Peyer's patch (tissue), 4 donors: Measurements from ENCODE around the gene CREB3L4. TPM values are rescaled to one million over a fixed set of nuclear protein-coding genes. Genes with fewer than 3 reads are reported as not detected.
"Not testable (repeated sequence)": the region's sequence is repeated elsewhere in the genome, so short reads cannot be mapped to it uniquely, and the experiment has no call there.

Experiments used
- DNase-seq, 3 donors: peaks; one replicate each; pipeline ENCODE4 v3.0.0-alpha.2; 2017 to 2019
- H3K27ac ChIP-seq, 4 donors: fragments of 200-600 bp; sonication (generic); one replicate each; pipeline ENCODE4 v1.5.1; 2016 to 2019
- H3K27me3 ChIP-seq, 2 donors: fragments of 200-600 bp; sonication (generic); one replicate each; pipeline ENCODE4 v1.5.1; 2019
- H3K36me3 ChIP-seq, 3 donors: fragments of 200-600 bp; sonication (generic); one replicate each; pipeline ENCODE4 v1.5.1; 2016 to 2019
- H3K4me1 ChIP-seq, 4 donors: fragments of 200-600 bp; sonication (generic); one replicate each; pipeline ENCODE4 v1.5.1; 2016 to 2019
- H3K4me3 ChIP-seq, 4 donors: fragments of 200-600 bp; sonication (generic); 1 replicate in 3 of 4; 2 replicates in 1 of 4; pipeline ENCODE4 v1.5.1; 2016 to 2019; ENCODE audit warnings: mild to moderate bottlenecking in 1 of 4
- H3K9me3 ChIP-seq, 4 donors: fragments of 200-600 bp; sonication (generic); one replicate each; pipeline ENCODE4 v1.5.1; 2016 to 2019; ENCODE audit warnings: mild to moderate bottlenecking in 1 of 4
- POLR2A ChIP-seq, 2 donors: fragments of 450-650 bp; IDR thresholded peaks; one replicate each; pipeline ENCODE4 v1.5.1; 2017; ENCODE audit warnings: antibody characterized with exemption in 2 of 2, mild to moderate bottlenecking in 2 of 2, moderate library complexity in 2 of 2
- total RNA-seq, 4 donors: library from RNA; depleted of rRNA; stranded (reverse); fragments of >200 nt; gene quantifications; one replicate each; pipeline ENCODE4 v1.1.0, GENCODE V29; 2016
- TF ChIP-seq, protein P1 (sequence below), 6 experiments: fragments of 450-650 bp in 4 of 6; fragments of 200-600 bp in 2 of 6; sonication (generic) in 1 of 6; IDR thresholded peaks; one replicate each; pipeline ENCODE4 v1.5.1; 2017 to 2019; ENCODE audit warnings: antibody characterized with exemption in 6 of 6, mild to moderate bottlenecking in 3 of 6, moderate library complexity in 1 of 6

The CREB3L4 gene
- total RNA-seq, 4 donors from 2014 or later = 14.5 to 21.6 (median 16.6) TPM

DNA sequence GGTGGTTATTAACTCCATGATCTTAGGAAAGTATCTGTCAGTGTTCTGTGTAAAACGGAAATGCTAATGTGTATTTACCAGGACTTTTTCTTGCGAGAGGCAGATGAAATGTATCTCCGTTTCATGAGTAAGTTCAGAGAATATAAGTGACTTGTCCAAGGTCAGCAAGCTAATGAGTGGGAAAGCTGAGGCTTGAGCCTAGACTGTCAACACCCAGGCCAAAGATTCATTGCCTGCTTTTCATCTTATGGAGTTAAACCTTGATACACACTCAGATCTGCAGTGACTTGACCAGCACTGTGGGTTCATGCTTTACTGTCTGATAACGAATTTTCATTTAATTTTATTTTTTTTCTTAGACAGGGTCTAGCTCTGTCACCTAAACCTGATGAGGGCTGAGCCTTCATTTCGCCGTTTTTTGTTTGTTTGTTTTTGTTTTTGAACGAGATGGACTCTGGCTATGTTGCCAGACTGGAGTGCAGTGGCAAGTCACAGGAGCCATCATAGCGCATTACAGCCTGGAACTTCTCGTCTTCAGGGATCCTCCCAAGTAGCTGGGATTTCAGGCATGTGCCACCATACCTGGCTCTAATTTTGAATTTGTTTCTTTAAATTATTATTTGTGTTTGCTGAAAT, 10.7 kb downstream of the CREB3L4 start:
- TF ChIP-seq POLR2A (IDR thresholded peaks at IDR 0.05) = no peak
- TF ChIP-seq, protein P1, sequence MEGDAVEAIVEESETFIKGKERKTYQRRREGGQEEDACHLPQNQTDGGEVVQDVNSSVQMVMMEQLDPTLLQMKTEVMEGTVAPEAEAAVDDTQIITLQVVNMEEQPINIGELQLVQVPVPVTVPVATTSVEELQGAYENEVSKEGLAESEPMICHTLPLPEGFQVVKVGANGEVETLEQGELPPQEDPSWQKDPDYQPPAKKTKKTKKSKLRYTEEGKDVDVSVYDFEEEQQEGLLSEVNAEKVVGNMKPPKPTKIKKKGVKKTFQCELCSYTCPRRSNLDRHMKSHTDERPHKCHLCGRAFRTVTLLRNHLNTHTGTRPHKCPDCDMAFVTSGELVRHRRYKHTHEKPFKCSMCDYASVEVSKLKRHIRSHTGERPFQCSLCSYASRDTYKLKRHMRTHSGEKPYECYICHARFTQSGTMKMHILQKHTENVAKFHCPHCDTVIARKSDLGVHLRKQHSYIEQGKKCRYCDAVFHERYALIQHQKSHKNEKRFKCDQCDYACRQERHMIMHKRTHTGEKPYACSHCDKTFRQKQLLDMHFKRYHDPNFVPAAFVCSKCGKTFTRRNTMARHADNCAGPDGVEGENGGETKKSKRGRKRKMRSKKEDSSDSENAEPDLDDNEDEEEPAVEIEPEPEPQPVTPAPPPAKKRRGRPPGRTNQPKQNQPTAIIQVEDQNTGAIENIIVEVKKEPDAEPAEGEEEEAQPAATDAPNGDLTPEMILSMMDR (IDR thresholded peaks at IDR 0.05) = no peak
- H3K36me3 ChIP-seq = peaks cover 0 to 12% (median 0%) of the 10 kb centered on the region in 3 donors
- H3K27me3 ChIP-seq = no peaks in the 10 kb centered on the region
- H3K9me3 ChIP-seq = no peaks in the 10 kb centered on the region
- no peak for DNase-seq
- peaks cover 0 to 19% (median 6%) of the 10 kb centered on the region in 4 donors for H3K4me1 ChIP-seq
- H3K27ac ChIP-seq = peak overlapping the region; percentile 89 to 96 (median 92)
- peak overlapping the region; percentile 90 to 97 (median 92) for H3K4me3 ChIP-seq

- DNase-seq, H3K27ac ChIP-seq, H3K9me3 ChIP-seq, H3K27me3 ChIP-seq, H3K4me3 ChIP-seq: not testable (repeated sequence)
- Histone ChIP-seq H3K4me1 (peaks cover 0 to 19% (median 6%) of the 10 kb centered on the region in 4 donors), H3K36me3 (peaks cover 0 to 10% (median 0%) of the 10 kb centered on the region in 3 donors)
Observed at GRCh38 chr1:153979091-153979490, 11.4 kb downstream of the CREB3L4 start.

DNA sequence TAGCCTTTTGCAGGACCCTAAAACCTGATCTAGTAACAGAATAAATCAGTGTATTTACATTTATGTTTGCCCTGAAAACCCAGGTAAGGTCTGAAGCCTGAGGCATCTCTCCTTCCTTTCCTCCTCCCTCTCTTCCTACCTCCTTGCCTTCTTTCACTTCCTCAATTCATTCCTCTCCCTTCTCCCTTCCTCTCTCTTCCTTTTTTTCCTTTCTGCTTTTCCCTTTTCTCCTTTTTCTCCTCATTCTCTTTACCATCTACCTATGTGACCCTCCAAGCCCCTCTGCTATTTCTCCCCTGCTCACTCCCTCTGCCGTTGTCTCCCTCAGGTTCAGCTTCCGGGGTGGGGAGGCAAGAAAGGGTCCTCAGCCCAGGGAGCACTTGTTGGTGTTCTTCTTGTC, 14.0 kb downstream of the CREB3L4 start:
- H3K27ac ChIP-seq, H3K27me3 ChIP-seq, H3K4me3 ChIP-seq, DNase-seq, H3K36me3 ChIP-seq, H3K9me3 ChIP-seq: not testable (repeated sequence)
- peaks cover 0 to 24% (median 2%) of the 10 kb centered on the region in 4 donors for H3K4me1 ChIP-seq

DNA sequence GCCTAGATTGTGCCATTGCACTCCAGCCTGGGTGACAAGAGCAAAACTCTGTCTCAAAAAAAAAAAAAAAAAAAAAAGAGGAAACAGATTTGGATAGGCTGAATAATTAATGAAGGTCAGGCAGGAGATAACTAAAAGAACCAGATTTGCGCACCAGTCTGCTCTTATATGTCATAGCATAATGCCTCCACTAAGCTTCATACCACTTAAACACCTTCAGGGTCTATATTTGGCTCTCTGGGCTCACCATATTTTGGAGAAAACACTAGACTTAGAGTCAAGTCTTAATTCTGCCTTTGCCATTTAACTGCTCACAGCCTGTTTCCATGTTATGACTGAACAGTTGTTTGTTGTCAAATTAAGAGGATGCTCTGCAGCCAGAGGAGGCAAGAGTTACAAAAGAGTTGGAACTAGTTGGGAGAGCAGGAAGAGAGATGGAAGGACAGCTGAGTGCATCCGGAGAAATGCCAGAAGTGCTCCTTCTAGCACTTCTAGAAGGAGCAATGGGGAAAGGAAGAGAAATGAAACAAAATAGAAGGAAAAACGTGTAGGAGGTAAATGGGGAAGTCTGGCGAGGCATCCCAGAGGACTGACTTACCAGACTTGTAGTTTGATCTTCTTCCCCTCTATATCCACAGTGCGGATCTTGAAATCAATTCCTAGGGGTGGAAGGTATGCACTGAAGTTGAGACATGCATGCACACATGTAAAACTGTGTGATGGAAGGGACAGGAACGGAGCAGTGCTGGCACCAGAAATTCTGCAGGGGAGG, 16.6 kb downstream of the CREB3L4 start:
- no peak overlapping the region for H3K4me3 ChIP-seq
- TF ChIP-seq, protein P1 (IDR thresholded peaks at IDR 0.05) = no peak
- no peak for TF ChIP-seq POLR2A (IDR thresholded peaks at IDR 0.05)
- no peak for DNase-seq
- peaks cover 0 to 20% (median 2%) of the 10 kb centered on the region in 4 donors for H3K4me1 ChIP-seq
- peak overlapping the region in 3 of 4 donors; percentile 72 to 80 (median 75) for H3K27ac ChIP-seq
- H3K36me3 ChIP-seq = no peaks in the 10 kb centered on the region
- H3K9me3 ChIP-seq = no peaks in the 10 kb centered on the region
- H3K27me3 ChIP-seq = no peaks in the 10 kb centered on the region

- Histone ChIP-seq H3K9me3 (no peaks in the 10 kb centered on the region), H3K4me3 (peak overlapping the region; percentile 39 to 69 (median 54)), H3K27ac (peak overlapping the region; percentile 54 to 80 (median 74)), H3K4me1 (peaks cover 0 to 20% (median 2%) of the 10 kb centered on the region in 4 donors), H3K36me3 (no peaks in the 10 kb centered on the region), H3K27me3 (no peaks in the 10 kb centered on the region)
- no peak for TF ChIP-seq POLR2A (IDR thresholded peaks at IDR 0.05)
- TF ChIP-seq, protein P1 (IDR thresholded peaks at IDR 0.05) = no peak
- DNase-seq = no peak
Observed at GRCh38 chr1:153985341-153985912, 17.7 kb downstream of the CREB3L4 start.

DNA sequence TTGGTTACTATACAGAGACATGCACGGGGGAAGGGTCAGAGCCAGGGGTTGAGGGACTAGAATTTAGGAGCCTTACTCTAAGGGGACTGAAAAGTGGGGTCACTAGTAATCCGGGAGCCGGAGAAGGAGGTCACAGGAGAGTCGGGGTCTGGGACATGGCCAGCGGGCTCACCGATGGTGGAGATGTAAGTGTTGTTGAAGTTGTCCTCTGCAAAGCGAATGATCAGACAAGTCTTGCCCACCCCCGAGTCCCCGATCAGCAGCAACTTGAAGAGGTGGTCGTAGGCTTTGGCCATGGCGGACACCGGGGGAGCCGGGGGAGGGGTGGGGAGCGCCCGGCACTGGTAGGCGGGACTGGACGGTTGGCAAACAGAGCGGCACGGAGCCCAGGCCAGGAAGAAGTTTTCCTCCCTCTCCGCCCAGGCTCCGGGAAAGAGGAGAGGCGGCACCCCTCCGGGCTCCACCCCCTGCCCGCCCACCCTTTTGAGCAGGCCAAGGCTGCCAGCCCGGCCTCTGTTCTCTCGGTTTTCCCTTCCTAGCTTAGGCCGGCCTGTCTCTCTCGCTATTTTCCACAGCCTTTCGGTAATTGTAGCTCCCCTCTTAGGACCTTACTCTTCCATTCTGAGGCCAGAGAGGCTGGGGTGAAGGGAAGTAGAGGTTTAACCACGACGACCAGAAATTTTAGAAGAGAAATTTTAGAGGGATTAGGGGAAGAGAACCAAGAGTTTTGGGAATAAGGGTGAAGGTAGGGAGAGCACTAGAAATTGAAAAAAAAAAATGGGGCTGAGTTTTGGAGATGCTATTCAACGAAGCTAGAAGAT, 18.4 kb downstream of the CREB3L4 start, which contains the start of gene RAB13:
Gene RAB13 (minus strand): TSS at position 399 of the 821 bp plus-strand sequence. CDS start 103 bp downstream, at position 296.
- Histone ChIP-seq H3K4me3 (peak within 1 kb of the TSS; percentile 39 to 69 (median 54)), H3K36me3 (no peaks in the 10 kb centered on the region), H3K9me3 (no peaks in the 10 kb centered on the region), H3K27me3 (no peaks in the 10 kb centered on the region), H3K4me1 (peaks cover 0 to 20% (median 2%) of the 10 kb centered on the region in 4 donors), H3K27ac (peak within 1 kb of the TSS; percentile 57 to 80 (median 74))
- TF ChIP-seq POLR2A (IDR thresholded peaks at IDR 0.05) = peak in 1 of 2 donors; percentile 38
- TF ChIP-seq, protein P1 (IDR thresholded peaks at IDR 0.05) = no peak
- DNase-seq = peak in 2 of 3 donors; percentile 85 to 93
